B cell (primary cell): ENCODE results near the gene HNRNPF. TPM values are rescaled to one million over a fixed set of nuclear protein-coding genes. Genes with fewer than 3 reads are reported as not detected.

Experiments
- ATAC-seq: fragments of 200-7000 bp; cut with Tn5 transposase; one replicate; pipeline ENCODE4 v1.10.0; 2021; ENCODE audit warnings: low read depth, mild to moderate bottlenecking, moderate number of reproducible peaks, moderate library complexity
- CTCF ChIA-PET: fragments of 350-600 bp; sonication (Branson Sonifier 250); formaldehyde crosslinking; loops from one replicate; lab custom pipeline; 2021; ENCODE audit warnings: antibody characterized with exemption, inconsistent platforms; lab: Charles Lee
- POLR2A ChIA-PET: fragments of 350-600 bp; sonication (Branson Sonifier 250); formaldehyde crosslinking; loops from one replicate; lab custom pipeline; 2021; ENCODE audit warnings: antibody characterized with exemption; lab: Charles Lee
- DNase-seq: peaks from one replicate; pipeline ENCODE4 v3.0.0; 2013
- H2AFZ ChIP-seq: 2 replicates; pipeline ENCODE4 v1.6.1; 2012; ENCODE audit warnings: mild to moderate bottlenecking, low read depth, low read length; ENCODE audit not compliant: insufficient read depth, poor library complexity, severe bottlenecking
- H3K27ac ChIP-seq, 2 donors: 1 replicate in 1 of 2; 2 replicates in 1 of 2; pipeline ENCODE4 v1.5.1; 2012 to 2013; ENCODE audit warnings: low read length in 2 of 2, mild to moderate bottlenecking in 2 of 2, moderate library complexity in 1 of 2
- H3K27me3 ChIP-seq, 4 experiments: fragments of 200-600 bp in 1 of 4; sonication (generic) in 1 of 4; replicated peaks in 1 of 4; 1 replicate in 2 of 4; 2 replicates in 2 of 4; pipeline versions ENCODE4 v1.6.1 to v1.7.0; 2013 to 2016; ENCODE audit warnings: low read length in 3 of 4, mild to moderate bottlenecking in 2 of 4, mixed read lengths in 1 of 4, moderate library complexity in 1 of 4; ENCODE audit not compliant: insufficient read depth in 4 of 4, control insufficient read depth in 3 of 4; ENCODE audit errors: control extremely low read depth in 1 of 4
- H3K36me3 ChIP-seq, 2 experiments: replicated peaks in 1 of 2; 1 replicate in 1 of 2; 2 replicates in 1 of 2; pipeline versions ENCODE4 v1.6.1 to v1.7.1; 2013; ENCODE audit warnings: low read length in 1 of 2; ENCODE audit not compliant: insufficient read depth in 2 of 2, control insufficient read depth in 1 of 2; ENCODE audit errors: control extremely low read depth in 1 of 2, extremely low read depth in 1 of 2
- H3K4me1 ChIP-seq, 2 donors: fragments of 200-600 bp in 1 of 2; sonication (generic) in 1 of 2; 1 replicate in 1 of 2; 2 replicates in 1 of 2; pipeline versions ENCODE4 v1.5.1 to v1.6.1; 2013 to 2017; ENCODE audit warnings: low read length in 2 of 2; ENCODE audit not compliant: control insufficient read depth in 2 of 2, insufficient read depth in 2 of 2
- H3K4me2 ChIP-seq: replicated peaks from 2 replicates; pipeline ENCODE3; 2012; ENCODE audit warnings: mild to moderate bottlenecking, low read depth, low read length; ENCODE audit not compliant: poor library complexity, severe bottlenecking
- H3K4me3 ChIP-seq, 5 experiments: fragments of 200-600 bp in 1 of 5; sonication (generic) in 1 of 5; 1 replicate in 3 of 5; 2 replicates in 2 of 5; pipeline versions ENCODE4 v1.5.1 to v1.7.0; 2011 to 2016; ENCODE audit warnings: low read length in 4 of 5, mild to moderate bottlenecking in 4 of 5, low read depth in 2 of 5, control low read depth in 1 of 5, moderate library complexity in 1 of 5; ENCODE audit not compliant: insufficient read depth in 1 of 5; ENCODE audit errors: control extremely low read depth in 1 of 5, extremely low read depth in 1 of 5
- H3K79me2 ChIP-seq: fragments of 200-600 bp; sonication (generic); one replicate; pipeline ENCODE4 v1.6.0; 2016; ENCODE audit warnings: low read length; ENCODE audit not compliant: control insufficient read depth, insufficient read depth
- H3K9ac ChIP-seq: fragments of 200-600 bp; sonication (generic); 2 replicates; pipeline ENCODE4 v1.6.1; 2017; ENCODE audit warnings: mild to moderate bottlenecking, low read length, moderate library complexity
- H3K9me3 ChIP-seq, 3 donors: one replicate each; pipeline versions ENCODE4 v1.6.1 to v1.7.1; 2013; ENCODE audit warnings: low read length in 2 of 3; ENCODE audit not compliant: control insufficient read depth in 2 of 3, insufficient read depth in 1 of 3; ENCODE audit errors: control extremely low read depth in 1 of 3
- H4K20me1 ChIP-seq: 2 replicates; pipeline ENCODE4 v1.6.0; 2012; ENCODE audit warnings: mild to moderate bottlenecking, low read length; ENCODE audit not compliant: insufficient read depth, control insufficient read depth, poor library complexity, severe bottlenecking
- H3K27ac Mint-ChIP-seq: one replicate; pipeline ENCODE4 v1.8.0; 2021; ENCODE audit warnings: mixed read lengths
- H3K27me3 Mint-ChIP-seq: one replicate; pipeline ENCODE4 v1.8.0; 2021; ENCODE audit warnings: mixed read lengths
- H3K4me1 Mint-ChIP-seq: one replicate; pipeline ENCODE4 v1.8.0; 2021; ENCODE audit warnings: mixed read lengths
- H3K4me3 Mint-ChIP-seq: one replicate; pipeline ENCODE4 v1.8.0; 2021; ENCODE audit warnings: mixed read lengths
- H3K9me3 Mint-ChIP-seq: one replicate; pipeline ENCODE4 v1.8.0; 2022; ENCODE audit warnings: mixed read lengths; ENCODE audit not compliant: insufficient read depth
- EZH2 ChIP-seq: IDR thresholded peaks from 2 replicates; pipeline ENCODE4 v1.6.1; 2012; ENCODE audit warnings: borderline replicate concordance, low read depth, mild to moderate bottlenecking, moderate library complexity, low read length; ENCODE audit not compliant: insufficient read depth, poor library complexity, severe bottlenecking
- WGBS: methylation state at CpG from one replicate; pipeline ENCODE4 v1.1.5; 2013; ENCODE audit warnings: missing lambda C conversion rate; ENCODE audit not compliant: insufficient coverage; 5-methylcytosine and 5-hydroxymethylcytosine counted together
- intact Hi-C: fragments of 100-400 bp; cut with micrococcal nuclease; formaldehyde crosslinking; loops from one replicate; pipeline ENCODE4 v1.10.0; 2022
- polyA plus RNA-seq: library from polyadenylated mRNA; depleted of rRNA; stranded (reverse); fragments of >200 nt; gene quantifications from 2 replicates; pipeline ENCODE4 v1.2.3, GENCODE V29; 2012
- total RNA-seq, 2 donors: library from RNA; stranded (reverse); fragments of 120-200 nt in 1 of 2; gene quantifications; 1 replicate in 1 of 2; 2 replicates in 1 of 2; pipeline versions ENCODE4 v1.2.3 to v1.2.4, GENCODE V29; 2013 to 2022
- TF ChIP-seq, protein P1 (sequence below): fragments of 200-600 bp; IDR thresholded peaks from one replicate; pipeline ENCODE4 v1.8.0; 2022; ENCODE audit warnings: antibody characterized with exemption, mild to moderate bottlenecking

The HNRNPF gene
- total and polyA plus RNA-seq, 2 donors (not counting 1 experiment from before 2014, with no cell fraction given), result 76.7 to 161 TPM

DNA sequence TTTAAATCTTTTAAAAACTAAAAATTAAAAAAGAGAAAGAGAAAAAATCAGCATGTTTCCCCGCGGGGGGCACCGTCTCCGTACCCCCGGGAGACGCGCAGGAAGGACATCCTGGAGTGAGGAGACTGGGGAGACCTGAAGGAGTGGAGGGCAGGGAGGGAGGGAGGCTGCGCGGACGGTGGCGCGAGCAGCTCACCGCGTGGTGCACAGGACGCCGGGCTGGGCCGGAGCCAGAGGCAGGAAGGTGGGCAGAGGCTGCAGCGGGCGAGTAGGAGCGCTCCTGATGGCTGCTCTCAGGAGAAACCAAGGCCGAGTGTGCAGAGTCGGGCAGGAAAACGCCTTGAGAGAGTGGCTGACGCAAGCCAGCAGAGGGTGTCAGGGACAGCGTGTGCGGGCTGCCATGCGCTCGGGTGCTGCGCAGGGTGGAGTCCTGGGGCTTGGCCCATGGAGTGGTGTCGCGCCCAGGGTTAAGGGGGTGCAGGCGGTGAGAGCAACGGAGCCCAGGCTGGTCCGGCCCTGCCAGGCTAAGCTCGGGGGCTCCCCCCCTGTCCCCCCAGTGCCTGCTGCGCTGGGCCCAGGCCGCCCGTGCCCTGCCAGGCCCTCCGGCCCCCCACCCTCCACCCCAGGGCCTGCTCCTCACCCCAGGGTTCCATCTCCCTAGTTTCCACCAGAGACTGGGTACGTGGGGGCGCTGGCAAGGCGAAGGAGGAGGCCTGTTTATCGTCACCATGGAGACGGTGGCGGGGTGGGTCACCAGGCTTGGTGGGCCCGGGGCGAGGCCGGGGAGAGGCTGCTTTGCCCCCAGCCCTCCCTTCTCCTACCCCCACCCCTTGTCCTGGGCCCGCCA, 66.5 kb downstream of the HNRNPF start:
- no peaks in the 10 kb centered on the region for H3K4me1 Mint-ChIP-seq
- CTCF ChIA-PET, result no interaction called here
- intact Hi-C loops, result no loop called here
- no peak overlapping the region for H3K27ac ChIP-seq
- 95% methylated on average over 44 of the region's 49 CpGs for WGBS
- H3K9me3 ChIP-seq, result no peaks in the 10 kb centered on the region
- POLR2A ChIA-PET, result no interaction called here
- TF ChIP-seq, protein P1, sequence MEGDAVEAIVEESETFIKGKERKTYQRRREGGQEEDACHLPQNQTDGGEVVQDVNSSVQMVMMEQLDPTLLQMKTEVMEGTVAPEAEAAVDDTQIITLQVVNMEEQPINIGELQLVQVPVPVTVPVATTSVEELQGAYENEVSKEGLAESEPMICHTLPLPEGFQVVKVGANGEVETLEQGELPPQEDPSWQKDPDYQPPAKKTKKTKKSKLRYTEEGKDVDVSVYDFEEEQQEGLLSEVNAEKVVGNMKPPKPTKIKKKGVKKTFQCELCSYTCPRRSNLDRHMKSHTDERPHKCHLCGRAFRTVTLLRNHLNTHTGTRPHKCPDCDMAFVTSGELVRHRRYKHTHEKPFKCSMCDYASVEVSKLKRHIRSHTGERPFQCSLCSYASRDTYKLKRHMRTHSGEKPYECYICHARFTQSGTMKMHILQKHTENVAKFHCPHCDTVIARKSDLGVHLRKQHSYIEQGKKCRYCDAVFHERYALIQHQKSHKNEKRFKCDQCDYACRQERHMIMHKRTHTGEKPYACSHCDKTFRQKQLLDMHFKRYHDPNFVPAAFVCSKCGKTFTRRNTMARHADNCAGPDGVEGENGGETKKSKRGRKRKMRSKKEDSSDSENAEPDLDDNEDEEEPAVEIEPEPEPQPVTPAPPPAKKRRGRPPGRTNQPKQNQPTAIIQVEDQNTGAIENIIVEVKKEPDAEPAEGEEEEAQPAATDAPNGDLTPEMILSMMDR, result no peak
- TF ChIP-seq EZH2, result no peak
- no peak overlapping the region for H3K4me3 ChIP-seq
- no peaks in the 10 kb centered on the region for H4K20me1 ChIP-seq
- peaks cover 22% of the 10 kb centered on the region for H3K27me3 Mint-ChIP-seq
- H3K27ac Mint-ChIP-seq, result no peak overlapping the region
- no peak overlapping the region for H3K4me3 Mint-ChIP-seq
- no peaks in the 10 kb centered on the region for H3K36me3 ChIP-seq
- ATAC-seq, result no peak
- H3K27me3 ChIP-seq, result peaks cover 0 to 3% (median 0%) of the 10 kb centered on the region in 4 experiments
- H2AFZ ChIP-seq, result no peak overlapping the region
- H3K79me2 ChIP-seq, result no peaks in the 10 kb centered on the region
- no peak overlapping the region for H3K9ac ChIP-seq
- no peak overlapping the region for H3K4me2 ChIP-seq
- no peaks in the 10 kb centered on the region for H3K9me3 Mint-ChIP-seq
- H3K4me1 ChIP-seq, result no peaks in the 10 kb centered on the region
- no peak for DNase-seq

DNA sequence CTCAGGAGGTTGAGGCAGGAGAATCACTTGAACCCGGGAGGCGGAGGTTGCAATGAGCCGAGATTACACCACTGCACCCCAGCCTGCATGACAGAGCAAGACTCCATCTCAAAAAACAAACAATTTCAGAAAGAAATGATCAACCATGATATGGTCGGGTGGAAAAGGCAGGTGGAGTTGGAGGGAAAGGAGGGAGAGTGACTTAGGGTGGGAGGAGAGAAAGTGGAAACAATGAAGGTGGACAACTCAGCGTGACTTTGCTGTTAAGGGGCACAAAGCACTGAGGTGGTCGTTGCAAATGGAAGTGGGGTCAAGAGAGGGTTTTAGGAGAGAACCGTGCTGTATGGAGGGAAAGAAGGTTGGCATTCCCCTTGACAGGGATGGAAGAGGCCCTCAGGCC, 67.5 kb downstream of the HNRNPF start:
- H3K9me3 Mint-ChIP-seq, result no peaks in the 10 kb centered on the region
- CTCF ChIA-PET, result no interaction called here
- WGBS, result 93% methylated on average over 3 of the region's 7 CpGs

More for the DNA sequence above, 67.5 kb downstream of the HNRNPF start:
- no peaks in the 10 kb centered on the region for H3K79me2 ChIP-seq
- H3K27ac Mint-ChIP-seq, result no peak overlapping the region
- no peaks in the 10 kb centered on the region for H3K4me1 ChIP-seq
- no peaks in the 10 kb centered on the region for H3K36me3 ChIP-seq
- H3K4me3 Mint-ChIP-seq, result no peak overlapping the region
- no peaks in the 10 kb centered on the region for H3K9me3 ChIP-seq
- intact Hi-C loops, result no loop called here
- no peak overlapping the region for H3K4me2 ChIP-seq
- DNase-seq, result no peak
- H3K27me3 ChIP-seq, result peaks cover 0 to 5% (median 0%) of the 10 kb centered on the region in 4 experiments
- no peak overlapping the region for H3K27ac ChIP-seq
- TF ChIP-seq, protein P1, result no peak
- TF ChIP-seq EZH2, result no peak
- H2AFZ ChIP-seq, result no peak overlapping the region
- H3K9ac ChIP-seq, result no peak overlapping the region
- no peak overlapping the region for H3K4me3 ChIP-seq
- H3K27me3 Mint-ChIP-seq, result peaks cover 26% of the 10 kb centered on the region
- no peaks in the 10 kb centered on the region for H3K4me1 Mint-ChIP-seq
- POLR2A ChIA-PET, result no interaction called here
- no peaks in the 10 kb centered on the region for H4K20me1 ChIP-seq
- no peak for ATAC-seq
